ENCODE results near the gene C2orf72. TPM values are rescaled to one million over a fixed set of nuclear protein-coding genes. Genes with fewer than 3 reads are reported as not detected.

The C2orf72 gene
- total RNA-seq, 1 donor from 2014 or later: 0.84 TPM

- no peaks in the 10 kb centered on the region for H4K20me1 ChIP-seq (ENCODE audit: insufficient read depth, low read length)
- H2AFZ ChIP-seq (ENCODE audit: low read depth, low read length): no peak overlapping the region
- Mint-ChIP-seq H3K9me3 (ENCODE audit: unreplicated experiment) (peaks cover 31% of the 10 kb centered on the region), H3K4me1 (ENCODE audit: low read depth, unreplicated experiment) (no peaks in the 10 kb centered on the region), H3K27ac (ENCODE audit: unreplicated experiment) (peak overlapping the region; percentile 20), H3K27me3 (ENCODE audit: low read depth, unreplicated experiment) (peaks cover 53% of the 10 kb centered on the region), H3K4me3 (ENCODE audit: unreplicated experiment) (no peak overlapping the region), H3K36me3 (ENCODE audit: low read depth, unreplicated experiment) (no peaks in the 10 kb centered on the region)
- H3K36me3 ChIP-seq (ENCODE audit: insufficient read depth, low read length): no peaks in the 10 kb centered on the region
- FAIRE-seq (no peak), DNase-seq (ENCODE audit: low read depth) (no peak)
- no peak overlapping the region for H3K4me3 ChIP-seq (ENCODE audit: insufficient read depth, low read depth, low read length)
- no peaks in the 10 kb centered on the region for H3K4me1 ChIP-seq (ENCODE audit: insufficient read depth, low read length)
- peaks cover 21% of the 10 kb centered on the region for H3K27me3 ChIP-seq (ENCODE audit: insufficient read depth, low read length)
- no peak overlapping the region for H3K4me2 ChIP-seq (ENCODE audit: low read length)
- no peak overlapping the region for H3K27ac ChIP-seq (ENCODE audit: low read depth, low read length)
- H3K9me3 ChIP-seq (ENCODE audit: insufficient read depth, low read depth, low read length): peaks cover 2% of the 10 kb centered on the region
- no peaks in the 10 kb centered on the region for H3K79me2 ChIP-seq (ENCODE audit: insufficient read depth, low read length)
- TF ChIP-seq EZH2 (IDR thresholded peaks at IDR 0.05; ENCODE audit: insufficient read depth, low read length) (no peak), CTCF (IDR thresholded peaks at IDR 0.05; ENCODE audit: insufficient read depth, low read depth, low read length) (no peak)
- H3K9ac ChIP-seq (ENCODE audit: low read length): no peak overlapping the region
Observed at GRCh38 chr2:231001036-231001435, 36.3 kb upstream of the C2orf72 start.

GRCh38 chr2:231001921-231002320, 35.4 kb upstream of the C2orf72 start:
- H3K9ac ChIP-seq (ENCODE audit: low read length): no peak overlapping the region
- no peak overlapping the region for H3K27ac Mint-ChIP-seq (ENCODE audit: unreplicated experiment)
- H3K27me3 ChIP-seq (ENCODE audit: insufficient read depth, low read length): peaks cover 19% of the 10 kb centered on the region
- peaks cover 50% of the 10 kb centered on the region for H3K27me3 Mint-ChIP-seq (ENCODE audit: low read depth, unreplicated experiment)
- no peak overlapping the region for H3K27ac ChIP-seq (ENCODE audit: low read depth, low read length)
- H3K9me3 ChIP-seq (ENCODE audit: insufficient read depth, low read depth, low read length): peaks cover 2% of the 10 kb centered on the region
- H3K36me3 Mint-ChIP-seq (ENCODE audit: low read depth, unreplicated experiment): no peaks in the 10 kb centered on the region
- H3K4me3 ChIP-seq (ENCODE audit: insufficient read depth, low read depth, low read length): no peak overlapping the region
- H3K36me3 ChIP-seq (ENCODE audit: insufficient read depth, low read length): no peaks in the 10 kb centered on the region
- H3K79me2 ChIP-seq (ENCODE audit: insufficient read depth, low read length): no peaks in the 10 kb centered on the region
- H3K9me3 Mint-ChIP-seq (ENCODE audit: unreplicated experiment): peaks cover 31% of the 10 kb centered on the region
- H3K4me1 Mint-ChIP-seq (ENCODE audit: low read depth, unreplicated experiment): no peaks in the 10 kb centered on the region
- H2AFZ ChIP-seq (ENCODE audit: low read depth, low read length): no peak overlapping the region
- H3K4me3 Mint-ChIP-seq (ENCODE audit: unreplicated experiment): no peak overlapping the region
- no peak for TF ChIP-seq CTCF (IDR thresholded peaks at IDR 0.05; ENCODE audit: insufficient read depth, low read depth, low read length)
- no peak for TF ChIP-seq EZH2 (IDR thresholded peaks at IDR 0.05; ENCODE audit: insufficient read depth, low read length)
- H3K4me1 ChIP-seq (ENCODE audit: insufficient read depth, low read length): no peaks in the 10 kb centered on the region
- H3K4me2 ChIP-seq (ENCODE audit: low read length): no peak overlapping the region
- H4K20me1 ChIP-seq (ENCODE audit: insufficient read depth, low read length): no peaks in the 10 kb centered on the region
- no peak for FAIRE-seq
- peak; percentile 6 for DNase-seq (ENCODE audit: low read depth)

GRCh38 chr2:231002641-231003040, 34.7 kb upstream of the C2orf72 start:
- no peaks in the 10 kb centered on the region for H3K36me3 Mint-ChIP-seq (ENCODE audit: low read depth, unreplicated experiment)
- FAIRE-seq: no peak

More at GRCh38 chr2:231002641-231003040, 34.7 kb upstream of the C2orf72 start:
- no peaks in the 10 kb centered on the region for H3K36me3 ChIP-seq (ENCODE audit: insufficient read depth, low read length)
- H3K79me2 ChIP-seq (ENCODE audit: insufficient read depth, low read length): no peaks in the 10 kb centered on the region
- H3K9me3 ChIP-seq (ENCODE audit: insufficient read depth, low read depth, low read length): peaks cover 2% of the 10 kb centered on the region
- peaks cover 5% of the 10 kb centered on the region for H3K4me1 Mint-ChIP-seq (ENCODE audit: low read depth, unreplicated experiment)
- H2AFZ ChIP-seq (ENCODE audit: low read depth, low read length): no peak overlapping the region
- H3K27me3 ChIP-seq (ENCODE audit: insufficient read depth, low read length): peaks cover 17% of the 10 kb centered on the region
- H3K27ac Mint-ChIP-seq (ENCODE audit: unreplicated experiment): no peak overlapping the region
- H3K4me2 ChIP-seq (ENCODE audit: low read length): no peak overlapping the region
- H3K9ac ChIP-seq (ENCODE audit: low read length): no peak overlapping the region
- H3K4me3 ChIP-seq (ENCODE audit: insufficient read depth, low read depth, low read length): no peak overlapping the region
- no peaks in the 10 kb centered on the region for H4K20me1 ChIP-seq (ENCODE audit: insufficient read depth, low read length)
- DNase-seq (ENCODE audit: low read depth): no peak
- H3K9me3 Mint-ChIP-seq (ENCODE audit: unreplicated experiment): peaks cover 28% of the 10 kb centered on the region
- no peak overlapping the region for H3K27ac ChIP-seq (ENCODE audit: low read depth, low read length)
- TF ChIP-seq EZH2 (IDR thresholded peaks at IDR 0.05; ENCODE audit: insufficient read depth, low read length) (no peak), CTCF (IDR thresholded peaks at IDR 0.05; ENCODE audit: insufficient read depth, low read depth, low read length) (no peak)
- H3K27me3 Mint-ChIP-seq (ENCODE audit: low read depth, unreplicated experiment): peaks cover 50% of the 10 kb centered on the region
- no peak overlapping the region for H3K4me3 Mint-ChIP-seq (ENCODE audit: unreplicated experiment)
- no peaks in the 10 kb centered on the region for H3K4me1 ChIP-seq (ENCODE audit: insufficient read depth, low read length)

All from astrocyte (in vitro differentiated cells and primary cell).